B cell (primary cell): ENCODE data around the gene MVB12B. TPM values are rescaled to one million over a fixed set of nuclear protein-coding genes. Genes with fewer than 3 reads are reported as not detected.

Experiments
- ATAC-seq: fragments of 200-7000 bp; cut with Tn5 transposase; one replicate; pipeline ENCODE4 v1.10.0; 2021; ENCODE audit warnings: low read depth, mild to moderate bottlenecking, moderate number of reproducible peaks, moderate library complexity
- CTCF ChIA-PET: fragments of 350-600 bp; sonication (Branson Sonifier 250); formaldehyde crosslinking; loops from one replicate; lab custom pipeline; 2021; ENCODE audit warnings: antibody characterized with exemption, inconsistent platforms; lab: Charles Lee
- POLR2A ChIA-PET: fragments of 350-600 bp; sonication (Branson Sonifier 250); formaldehyde crosslinking; loops from one replicate; lab custom pipeline; 2021; ENCODE audit warnings: antibody characterized with exemption; lab: Charles Lee
- DNase-seq: peaks from one replicate; pipeline ENCODE4 v3.0.0; 2013
- H2AFZ ChIP-seq: 2 replicates; pipeline ENCODE4 v1.6.1; 2012; ENCODE audit warnings: mild to moderate bottlenecking, low read depth, low read length; ENCODE audit not compliant: insufficient read depth, poor library complexity, severe bottlenecking
- H3K27ac ChIP-seq, 2 donors: 1 replicate in 1 of 2; 2 replicates in 1 of 2; pipeline ENCODE4 v1.5.1; 2012 to 2013; ENCODE audit warnings: low read length in 2 of 2, mild to moderate bottlenecking in 2 of 2, moderate library complexity in 1 of 2
- H3K27me3 ChIP-seq, 4 experiments: fragments of 200-600 bp in 1 of 4; sonication (generic) in 1 of 4; replicated peaks in 1 of 4; 1 replicate in 2 of 4; 2 replicates in 2 of 4; pipeline versions ENCODE4 v1.6.1 to v1.7.0; 2013 to 2016; ENCODE audit warnings: low read length in 3 of 4, mild to moderate bottlenecking in 2 of 4, mixed read lengths in 1 of 4, moderate library complexity in 1 of 4; ENCODE audit not compliant: insufficient read depth in 4 of 4, control insufficient read depth in 3 of 4; ENCODE audit errors: control extremely low read depth in 1 of 4
- H3K36me3 ChIP-seq, 2 experiments: replicated peaks in 1 of 2; 1 replicate in 1 of 2; 2 replicates in 1 of 2; pipeline versions ENCODE4 v1.6.1 to v1.7.1; 2013; ENCODE audit warnings: low read length in 1 of 2; ENCODE audit not compliant: insufficient read depth in 2 of 2, control insufficient read depth in 1 of 2; ENCODE audit errors: control extremely low read depth in 1 of 2, extremely low read depth in 1 of 2
- H3K4me1 ChIP-seq, 2 donors: fragments of 200-600 bp in 1 of 2; sonication (generic) in 1 of 2; 1 replicate in 1 of 2; 2 replicates in 1 of 2; pipeline versions ENCODE4 v1.5.1 to v1.6.1; 2013 to 2017; ENCODE audit warnings: low read length in 2 of 2; ENCODE audit not compliant: control insufficient read depth in 2 of 2, insufficient read depth in 2 of 2
- H3K4me2 ChIP-seq: replicated peaks from 2 replicates; pipeline ENCODE3; 2012; ENCODE audit warnings: mild to moderate bottlenecking, low read depth, low read length; ENCODE audit not compliant: poor library complexity, severe bottlenecking
- H3K4me3 ChIP-seq, 5 experiments: fragments of 200-600 bp in 1 of 5; sonication (generic) in 1 of 5; 1 replicate in 3 of 5; 2 replicates in 2 of 5; pipeline versions ENCODE4 v1.5.1 to v1.7.0; 2011 to 2016; ENCODE audit warnings: low read length in 4 of 5, mild to moderate bottlenecking in 4 of 5, low read depth in 2 of 5, control low read depth in 1 of 5, moderate library complexity in 1 of 5; ENCODE audit not compliant: insufficient read depth in 1 of 5; ENCODE audit errors: control extremely low read depth in 1 of 5, extremely low read depth in 1 of 5
- H3K79me2 ChIP-seq: fragments of 200-600 bp; sonication (generic); one replicate; pipeline ENCODE4 v1.6.0; 2016; ENCODE audit warnings: low read length; ENCODE audit not compliant: control insufficient read depth, insufficient read depth
- H3K9ac ChIP-seq: fragments of 200-600 bp; sonication (generic); 2 replicates; pipeline ENCODE4 v1.6.1; 2017; ENCODE audit warnings: mild to moderate bottlenecking, low read length, moderate library complexity
- H3K9me3 ChIP-seq, 3 donors: one replicate each; pipeline versions ENCODE4 v1.6.1 to v1.7.1; 2013; ENCODE audit warnings: low read length in 2 of 3; ENCODE audit not compliant: control insufficient read depth in 2 of 3, insufficient read depth in 1 of 3; ENCODE audit errors: control extremely low read depth in 1 of 3
- H4K20me1 ChIP-seq: 2 replicates; pipeline ENCODE4 v1.6.0; 2012; ENCODE audit warnings: mild to moderate bottlenecking, low read length; ENCODE audit not compliant: insufficient read depth, control insufficient read depth, poor library complexity, severe bottlenecking
- H3K27ac Mint-ChIP-seq: one replicate; pipeline ENCODE4 v1.8.0; 2021; ENCODE audit warnings: mixed read lengths
- H3K27me3 Mint-ChIP-seq: one replicate; pipeline ENCODE4 v1.8.0; 2021; ENCODE audit warnings: mixed read lengths
- H3K4me1 Mint-ChIP-seq: one replicate; pipeline ENCODE4 v1.8.0; 2021; ENCODE audit warnings: mixed read lengths
- H3K4me3 Mint-ChIP-seq: one replicate; pipeline ENCODE4 v1.8.0; 2021; ENCODE audit warnings: mixed read lengths
- H3K9me3 Mint-ChIP-seq: one replicate; pipeline ENCODE4 v1.8.0; 2022; ENCODE audit warnings: mixed read lengths; ENCODE audit not compliant: insufficient read depth
- CTCF ChIP-seq: fragments of 200-600 bp; IDR thresholded peaks from one replicate; pipeline ENCODE4 v1.8.0; 2022; ENCODE audit warnings: antibody characterized with exemption, mild to moderate bottlenecking
- EZH2 ChIP-seq: IDR thresholded peaks from 2 replicates; pipeline ENCODE4 v1.6.1; 2012; ENCODE audit warnings: borderline replicate concordance, low read depth, mild to moderate bottlenecking, moderate library complexity, low read length; ENCODE audit not compliant: insufficient read depth, poor library complexity, severe bottlenecking
- WGBS: methylation state at CpG from one replicate; pipeline ENCODE4 v1.1.5; 2013; ENCODE audit warnings: missing lambda C conversion rate; ENCODE audit not compliant: insufficient coverage; 5-methylcytosine and 5-hydroxymethylcytosine counted together
- intact Hi-C: fragments of 100-400 bp; cut with micrococcal nuclease; formaldehyde crosslinking; loops from one replicate; pipeline ENCODE4 v1.10.0; 2022
- polyA plus RNA-seq: library from polyadenylated mRNA; depleted of rRNA; stranded (reverse); fragments of >200 nt; gene quantifications from 2 replicates; pipeline ENCODE4 v1.2.3, GENCODE V29; 2012
- total RNA-seq, 2 donors: library from RNA; stranded (reverse); fragments of 120-200 nt in 1 of 2; gene quantifications; 1 replicate in 1 of 2; 2 replicates in 1 of 2; pipeline versions ENCODE4 v1.2.3 to v1.2.4, GENCODE V29; 2013 to 2022

The MVB12B gene
- total and polyA plus RNA-seq, 2 donors (not counting 1 experiment from before 2014, with no cell fraction given), result 1.2 to 9.8 TPM

GRCh38 chr9:126521089-126521488 lies 194.5 kb downstream of the MVB12B start:
- peaks cover 28 to 30% of the 10 kb centered on the region in 2 donors for H3K4me1 ChIP-seq
- no peaks in the 10 kb centered on the region for H3K79me2 ChIP-seq
- no peaks in the 10 kb centered on the region for H4K20me1 ChIP-seq
- H3K27ac Mint-ChIP-seq, result no peak overlapping the region
- peaks cover 0 to 3% (median 0%) of the 10 kb centered on the region in 3 donors for H3K9me3 ChIP-seq
- H3K9ac ChIP-seq, result no peak overlapping the region
- TF ChIP-seq EZH2, result no peak
- no peak for TF ChIP-seq CTCF
- no peak overlapping the region for H3K4me3 ChIP-seq
- ChIA-PET CTCF (interaction anchor here (5.5 to 16.6 kb wide), 2 partner anchors 21 to 35 kb away, joined by 33 to 167 read pairs; no protein-coding TSS in a partner anchor), POLR2A (no interaction called here)
- no peak overlapping the region for H3K4me2 ChIP-seq
- H3K27me3 Mint-ChIP-seq, result peaks cover 41% of the 10 kb centered on the region
- DNase-seq (no peak), ATAC-seq (no peak)
- H3K27ac ChIP-seq, result no peak overlapping the region
- H3K27me3 ChIP-seq, result peaks cover 2 to 32% (median 19%) of the 10 kb centered on the region in 4 experiments
- H3K9me3 Mint-ChIP-seq, result no peaks in the 10 kb centered on the region
- WGBS, result 97% methylated on average over 8 of the region's 11 CpGs
- no peaks in the 10 kb centered on the region for H3K36me3 ChIP-seq
- intact Hi-C loops, result no loop called here
- no peak overlapping the region for H2AFZ ChIP-seq
- H3K4me3 Mint-ChIP-seq, result no peak overlapping the region
- H3K4me1 Mint-ChIP-seq, result peaks cover 37% of the 10 kb centered on the region

GRCh38 chr9:126521551-126521950 lies 194.9 kb downstream of the MVB12B start:
- Mint-ChIP-seq H3K9me3 (no peaks in the 10 kb centered on the region), H3K4me3 (no peak overlapping the region), H3K27me3 (peaks cover 38% of the 10 kb centered on the region), H3K4me1 (peaks cover 35% of the 10 kb centered on the region), H3K27ac (no peak overlapping the region)
- Histone ChIP-seq H3K4me2 (no peak overlapping the region), H3K9me3 (peaks cover 0 to 3% (median 0%) of the 10 kb centered on the region in 3 donors), H2AFZ (no peak overlapping the region), H4K20me1 (no peaks in the 10 kb centered on the region), H3K36me3 (no peaks in the 10 kb centered on the region), H3K9ac (no peak overlapping the region), H3K27me3 (peaks cover 2 to 31% (median 18%) of the 10 kb centered on the region in 4 experiments), H3K79me2 (no peaks in the 10 kb centered on the region), H3K4me3 (no peak overlapping the region), H3K4me1 (peaks cover 26 to 28% of the 10 kb centered on the region in 2 donors), H3K27ac (no peak overlapping the region)
- intact Hi-C loops, result no loop called here
- CTCF ChIA-PET, result interaction anchor here (1.0 to 5.5 kb wide), 2 partner anchors 21 to 35 kb away, joined by 5 to 33 read pairs; no protein-coding TSS in a partner anchor
- POLR2A ChIA-PET, result no interaction called here
- DNase-seq (no peak), ATAC-seq (no peak)
- TF ChIP-seq EZH2 (no peak), CTCF (no peak)
- WGBS, result 97% methylated on average over 12 of the region's 13 CpGs
